HG03025 (cell line): ENCODE data around the gene MCF2L.

ENCODE experiments used
- ATAC-seq: cut with Tn5 transposase; IDR thresholded peaks from one replicate; pipeline ENCODE4 v1.9.1; 2021; ENCODE audit warnings: mild to moderate bottlenecking, moderate library complexity; ENCODE audit not compliant: unreplicated experiment, low FRiP score

MCF2L gene

GRCh38 chr13:113060557-113061270, 91.7 kb downstream of the MCF2L start:
- ATAC-seq, result no peak

- ATAC-seq, result no peak
Observed at GRCh38 chr13:113061271-113061625, 92.2 kb downstream of the MCF2L start.

- ATAC-seq, result no peak
Observed at GRCh38 chr13:113061796-113062425, 92.9 kb downstream of the MCF2L start.

GRCh38 chr13:113062691-113063090, 93.7 kb downstream of the MCF2L start:
- ATAC-seq, result no peak

GRCh38 chr13:113063091-113063491, 94.1 kb downstream of the MCF2L start:
- no peak for ATAC-seq

- ATAC-seq, result no peak
Observed at GRCh38 chr13:113064000-113064533, 95.1 kb downstream of the MCF2L start.

GRCh38 chr13:113064534-113065405, 95.8 kb downstream of the MCF2L start:
- ATAC-seq, result no peak

GRCh38 chr13:113065406-113066141, 96.6 kb downstream of the MCF2L start:
- ATAC-seq, result no peak

- no peak for ATAC-seq
Observed at GRCh38 chr13:113066142-113066455, 97.1 kb downstream of the MCF2L start.

- ATAC-seq, result no peak
Observed at GRCh38 chr13:113066746-113067145, 97.7 kb downstream of the MCF2L start.

GRCh38 chr13:113069861-113070805, 101.1 kb downstream of the MCF2L start:
- no peak for ATAC-seq

- no peak for ATAC-seq
Observed at GRCh38 chr13:113070855-113071254, 101.8 kb downstream of the MCF2L start.

GRCh38 chr13:113072376-113072775, 103.4 kb downstream of the MCF2L start:
- no peak for ATAC-seq

- ATAC-seq, result no peak
Observed at GRCh38 chr13:113073942-113074341, 104.9 kb downstream of the MCF2L start.

GRCh38 chr13:113074401-113074800, 105.4 kb downstream of the MCF2L start:
- ATAC-seq, result no peak

GRCh38 chr13:113074876-113075275, 105.9 kb downstream of the MCF2L start:
- no peak for ATAC-seq

GRCh38 chr13:113075711-113076110, 106.7 kb downstream of the MCF2L start:
- ATAC-seq, result no peak

GRCh38 chr13:113076681-113077401, 107.8 kb downstream of the MCF2L start:
- ATAC-seq, result no peak

- ATAC-seq, result no peak
Observed at GRCh38 chr13:113077566-113077952, 108.5 kb downstream of the MCF2L start.
